ENCODE measurements around the gene RNF151.
"Not testable (repeated sequence)": the region's sequence is repeated elsewhere in the genome, so short reads cannot be mapped to it uniquely, and the experiment has no call there.

DNA sequence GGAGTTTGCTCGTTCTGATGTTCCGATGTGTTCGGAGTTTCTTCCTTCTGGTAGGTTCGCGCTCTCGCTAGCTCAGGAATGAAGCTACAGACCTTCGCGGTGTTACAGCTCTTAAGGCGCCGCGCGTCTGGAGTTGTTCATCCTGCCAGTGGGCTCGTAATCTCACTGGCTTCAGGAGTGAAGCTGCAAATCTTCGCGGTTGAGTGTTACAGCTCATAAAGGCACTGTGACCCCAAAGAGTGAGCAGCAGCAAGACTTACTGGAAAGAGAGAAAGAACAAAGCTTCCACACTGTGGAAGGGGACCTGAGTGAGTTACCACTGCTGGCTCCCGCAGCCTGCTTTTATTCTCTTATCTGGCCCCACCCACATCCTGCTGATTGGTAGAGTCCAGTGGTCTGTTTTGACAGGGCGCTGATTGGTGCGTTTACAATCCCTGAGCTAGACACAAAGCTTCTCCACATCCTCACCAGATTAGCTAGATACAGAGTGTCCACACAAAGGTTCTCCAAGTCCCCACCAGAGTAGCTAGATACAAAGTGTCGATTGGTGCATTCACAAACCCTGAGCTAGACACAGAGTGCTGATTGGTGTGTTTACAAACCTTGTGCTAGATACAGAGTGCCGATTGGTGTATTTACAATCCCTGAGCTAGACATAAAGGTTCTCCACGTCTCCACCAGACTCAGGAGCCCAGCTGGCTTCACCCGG, 9.1 kb upstream of the RNF151 start:
- TF ChIP-seq, protein P1, sequence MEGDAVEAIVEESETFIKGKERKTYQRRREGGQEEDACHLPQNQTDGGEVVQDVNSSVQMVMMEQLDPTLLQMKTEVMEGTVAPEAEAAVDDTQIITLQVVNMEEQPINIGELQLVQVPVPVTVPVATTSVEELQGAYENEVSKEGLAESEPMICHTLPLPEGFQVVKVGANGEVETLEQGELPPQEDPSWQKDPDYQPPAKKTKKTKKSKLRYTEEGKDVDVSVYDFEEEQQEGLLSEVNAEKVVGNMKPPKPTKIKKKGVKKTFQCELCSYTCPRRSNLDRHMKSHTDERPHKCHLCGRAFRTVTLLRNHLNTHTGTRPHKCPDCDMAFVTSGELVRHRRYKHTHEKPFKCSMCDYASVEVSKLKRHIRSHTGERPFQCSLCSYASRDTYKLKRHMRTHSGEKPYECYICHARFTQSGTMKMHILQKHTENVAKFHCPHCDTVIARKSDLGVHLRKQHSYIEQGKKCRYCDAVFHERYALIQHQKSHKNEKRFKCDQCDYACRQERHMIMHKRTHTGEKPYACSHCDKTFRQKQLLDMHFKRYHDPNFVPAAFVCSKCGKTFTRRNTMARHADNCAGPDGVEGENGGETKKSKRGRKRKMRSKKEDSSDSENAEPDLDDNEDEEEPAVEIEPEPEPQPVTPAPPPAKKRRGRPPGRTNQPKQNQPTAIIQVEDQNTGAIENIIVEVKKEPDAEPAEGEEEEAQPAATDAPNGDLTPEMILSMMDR (IDR thresholded peaks at IDR 0.05) = not testable (repeated sequence)
- not testable (repeated sequence) for TF ChIP-seq EZH2 (IDR thresholded peaks at IDR 0.05; ENCODE audit: borderline replicate concordance, insufficient read depth, low read depth, low read length, poor library complexity, severe bottlenecking)

All from B cell (primary cell).